Keratinocyte (primary cell): Measurements from ENCODE around the gene AGFG2.

Experiments used
- EZH2 ChIP-seq: IDR thresholded peaks from one replicate; pipeline ENCODE4 v1.6.1; 2012; ENCODE audit warnings: inconsistent platforms, mild to moderate bottlenecking, low read length, moderate library complexity
- TF ChIP-seq, protein P1 (sequence below), 3 experiments: IDR thresholded peaks in 1 of 3; conservative IDR thresholded peaks in 1 of 3; optimal IDR thresholded peaks in 1 of 3; 2 replicates in 2 of 3; 3 replicates in 1 of 3; pipeline versions ENCODE3 to v1.5.1; 2011; ENCODE audit warnings: low read length in 3 of 3, mild to moderate bottlenecking in 3 of 3, moderate library complexity in 2 of 3, control low read depth in 1 of 3, inconsistent platforms in 1 of 3; ENCODE audit not compliant: insufficient read depth in 2 of 3; ENCODE audit errors: extremely low read depth in 1 of 3

DNA sequence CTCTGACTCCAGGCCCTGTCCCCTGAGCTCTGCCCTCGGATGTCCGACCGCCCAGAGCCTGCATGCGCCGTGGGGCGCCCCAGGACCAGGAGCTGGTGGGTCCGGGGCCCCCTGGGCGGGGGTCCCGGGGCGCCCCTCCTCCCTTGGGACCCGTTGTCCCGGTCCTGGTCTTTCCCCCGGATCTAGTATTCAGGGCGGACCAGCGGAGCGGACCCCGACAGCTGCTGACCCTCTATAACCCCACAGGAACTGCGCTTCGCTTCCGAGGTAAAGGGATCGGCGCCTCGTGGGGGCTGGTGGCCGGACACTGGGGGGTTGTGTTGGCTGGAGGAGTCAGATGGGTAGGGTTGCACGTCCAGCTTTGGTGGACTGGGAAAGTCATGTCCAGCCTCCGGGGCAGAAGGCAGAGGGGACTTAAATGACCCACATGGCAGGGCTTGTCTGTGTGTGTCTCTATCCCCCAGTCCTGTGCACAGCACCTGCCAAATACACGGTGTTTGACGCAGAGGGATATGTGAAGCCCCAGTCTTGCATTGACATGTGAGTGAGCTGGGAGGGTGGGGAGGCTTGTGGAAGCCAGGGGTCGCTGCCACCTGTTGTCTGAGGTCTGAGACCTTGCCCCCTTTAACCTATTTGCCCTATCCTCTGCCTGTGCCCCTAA is 73.9 kb downstream of the AGFG2 start:
- TF ChIP-seq, protein P1, sequence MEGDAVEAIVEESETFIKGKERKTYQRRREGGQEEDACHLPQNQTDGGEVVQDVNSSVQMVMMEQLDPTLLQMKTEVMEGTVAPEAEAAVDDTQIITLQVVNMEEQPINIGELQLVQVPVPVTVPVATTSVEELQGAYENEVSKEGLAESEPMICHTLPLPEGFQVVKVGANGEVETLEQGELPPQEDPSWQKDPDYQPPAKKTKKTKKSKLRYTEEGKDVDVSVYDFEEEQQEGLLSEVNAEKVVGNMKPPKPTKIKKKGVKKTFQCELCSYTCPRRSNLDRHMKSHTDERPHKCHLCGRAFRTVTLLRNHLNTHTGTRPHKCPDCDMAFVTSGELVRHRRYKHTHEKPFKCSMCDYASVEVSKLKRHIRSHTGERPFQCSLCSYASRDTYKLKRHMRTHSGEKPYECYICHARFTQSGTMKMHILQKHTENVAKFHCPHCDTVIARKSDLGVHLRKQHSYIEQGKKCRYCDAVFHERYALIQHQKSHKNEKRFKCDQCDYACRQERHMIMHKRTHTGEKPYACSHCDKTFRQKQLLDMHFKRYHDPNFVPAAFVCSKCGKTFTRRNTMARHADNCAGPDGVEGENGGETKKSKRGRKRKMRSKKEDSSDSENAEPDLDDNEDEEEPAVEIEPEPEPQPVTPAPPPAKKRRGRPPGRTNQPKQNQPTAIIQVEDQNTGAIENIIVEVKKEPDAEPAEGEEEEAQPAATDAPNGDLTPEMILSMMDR (optimal IDR thresholded peaks at IDR 0.05 in 1 of 3, IDR thresholded peaks at IDR 0.05 in 1 of 3, conservative IDR thresholded peaks at IDR 0.05 in 1 of 3; ENCODE audit: extremely low read depth in 1 of 3, insufficient read depth in 2 of 3, low read length in 3 of 3), result peak in 1 of 3 experiments; percentile 28
- no peak for TF ChIP-seq EZH2
